OCI-LY1 (cell line): Measurements from ENCODE around the gene LRFN2.

Experiments
- EZH2 ChIP-seq: fragments of 200-600 bp; sonication (generic), shearing (Covaris generic); IDR thresholded peaks from 2 replicates; pipeline ENCODE4 v1.8.0; 2017; ENCODE audit warnings: borderline replicate concordance, mixed run types, mild to moderate bottlenecking, antibody characterized with exemption, low read length, moderate library complexity, mixed read lengths
- TF ChIP-seq, protein P1 (sequence below): fragments of 200-600 bp; sonication (generic), shearing (Covaris generic); IDR thresholded peaks from 2 replicates; pipeline ENCODE4 v1.5.1; 2017; ENCODE audit warnings: mild to moderate bottlenecking, antibody characterized with exemption, low read length, moderate library complexity, mixed read lengths

- TF ChIP-seq, protein P1, sequence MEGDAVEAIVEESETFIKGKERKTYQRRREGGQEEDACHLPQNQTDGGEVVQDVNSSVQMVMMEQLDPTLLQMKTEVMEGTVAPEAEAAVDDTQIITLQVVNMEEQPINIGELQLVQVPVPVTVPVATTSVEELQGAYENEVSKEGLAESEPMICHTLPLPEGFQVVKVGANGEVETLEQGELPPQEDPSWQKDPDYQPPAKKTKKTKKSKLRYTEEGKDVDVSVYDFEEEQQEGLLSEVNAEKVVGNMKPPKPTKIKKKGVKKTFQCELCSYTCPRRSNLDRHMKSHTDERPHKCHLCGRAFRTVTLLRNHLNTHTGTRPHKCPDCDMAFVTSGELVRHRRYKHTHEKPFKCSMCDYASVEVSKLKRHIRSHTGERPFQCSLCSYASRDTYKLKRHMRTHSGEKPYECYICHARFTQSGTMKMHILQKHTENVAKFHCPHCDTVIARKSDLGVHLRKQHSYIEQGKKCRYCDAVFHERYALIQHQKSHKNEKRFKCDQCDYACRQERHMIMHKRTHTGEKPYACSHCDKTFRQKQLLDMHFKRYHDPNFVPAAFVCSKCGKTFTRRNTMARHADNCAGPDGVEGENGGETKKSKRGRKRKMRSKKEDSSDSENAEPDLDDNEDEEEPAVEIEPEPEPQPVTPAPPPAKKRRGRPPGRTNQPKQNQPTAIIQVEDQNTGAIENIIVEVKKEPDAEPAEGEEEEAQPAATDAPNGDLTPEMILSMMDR: no peak
- TF ChIP-seq EZH2: no peak
These were observed 194.6 kb downstream of the LRFN2 start for GRCh38 chr6:40392589-40392988.
